Fibroblast of lung (primary cell): ENCODE measurements around the gene ECI2.

Experiments used
- EZH2 ChIP-seq: IDR thresholded peaks from 2 replicates; pipeline ENCODE4 v1.5.1; 2012; ENCODE audit warnings: low read length, control low read depth, mild to moderate bottlenecking; ENCODE audit errors: missing control alignments
- TF ChIP-seq, protein P1 (sequence below), 2 donors: IDR thresholded peaks in 1 of 2; conservative IDR thresholded peaks in 1 of 2; 1 replicate in 1 of 2; 2 replicates in 1 of 2; pipeline ENCODE4 v1.5.1; 2011 to 2012; ENCODE audit warnings: low read length in 2 of 2, control low read depth in 1 of 2, inconsistent platforms in 1 of 2, low read depth in 1 of 2, mild to moderate bottlenecking in 1 of 2

DNA sequence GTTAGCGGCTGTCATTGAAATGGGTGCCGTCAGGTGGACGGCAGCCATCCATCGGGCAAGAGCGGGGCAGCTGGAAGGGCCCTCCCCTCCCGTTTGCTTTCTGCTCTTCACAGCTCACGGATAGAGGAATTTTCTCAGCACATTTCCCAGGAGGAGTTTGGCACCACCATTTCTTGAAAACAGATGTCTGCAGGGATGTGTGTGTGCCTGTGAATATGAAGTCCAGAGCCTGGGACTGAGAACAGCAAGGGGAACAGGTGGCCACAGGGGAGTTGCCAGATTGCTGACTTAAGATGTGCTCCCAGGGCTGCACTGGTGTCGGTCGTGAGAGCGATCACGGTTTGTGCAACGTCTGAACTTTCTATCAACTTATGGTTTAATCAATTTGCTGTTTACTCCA lies 22.1 kb upstream of the ECI2 start:
- TF ChIP-seq, protein P1, sequence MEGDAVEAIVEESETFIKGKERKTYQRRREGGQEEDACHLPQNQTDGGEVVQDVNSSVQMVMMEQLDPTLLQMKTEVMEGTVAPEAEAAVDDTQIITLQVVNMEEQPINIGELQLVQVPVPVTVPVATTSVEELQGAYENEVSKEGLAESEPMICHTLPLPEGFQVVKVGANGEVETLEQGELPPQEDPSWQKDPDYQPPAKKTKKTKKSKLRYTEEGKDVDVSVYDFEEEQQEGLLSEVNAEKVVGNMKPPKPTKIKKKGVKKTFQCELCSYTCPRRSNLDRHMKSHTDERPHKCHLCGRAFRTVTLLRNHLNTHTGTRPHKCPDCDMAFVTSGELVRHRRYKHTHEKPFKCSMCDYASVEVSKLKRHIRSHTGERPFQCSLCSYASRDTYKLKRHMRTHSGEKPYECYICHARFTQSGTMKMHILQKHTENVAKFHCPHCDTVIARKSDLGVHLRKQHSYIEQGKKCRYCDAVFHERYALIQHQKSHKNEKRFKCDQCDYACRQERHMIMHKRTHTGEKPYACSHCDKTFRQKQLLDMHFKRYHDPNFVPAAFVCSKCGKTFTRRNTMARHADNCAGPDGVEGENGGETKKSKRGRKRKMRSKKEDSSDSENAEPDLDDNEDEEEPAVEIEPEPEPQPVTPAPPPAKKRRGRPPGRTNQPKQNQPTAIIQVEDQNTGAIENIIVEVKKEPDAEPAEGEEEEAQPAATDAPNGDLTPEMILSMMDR (conservative IDR thresholded peaks at IDR 0.05 in 1 of 2, IDR thresholded peaks at IDR 0.05 in 1 of 2; ENCODE audit: low read depth in 1 of 2, low read length in 2 of 2) = no peak
- no peak for TF ChIP-seq EZH2
